Naive thymus-derived CD4-positive, alpha-beta T cell (primary cell): Measurements from ENCODE around the gene GNAT3. TPM values are rescaled to one million over a fixed set of nuclear protein-coding genes. Genes with fewer than 3 reads are reported as not detected.
A peak's percentile ranks its signal among the peaks of the same experiment; 100 is the strongest.

Experiments
- ATAC-seq: fragments of 150-1000 bp; cut with Tn5 transposase; 2 replicates; pipeline ENCODE4 v1.10.0; 2021; ENCODE audit warnings: mild to moderate bottlenecking, moderate library complexity
- CTCF ChIA-PET: fragments of 350-600 bp; sonication (Branson Sonifier 250); formaldehyde crosslinking; loops from one replicate; lab custom pipeline; 2021; ENCODE audit warnings: antibody characterized with exemption; lab: Charles Lee
- POLR2A ChIA-PET: fragments of 350-600 bp; sonication (Branson Sonifier 250); formaldehyde crosslinking; loops from one replicate; lab custom pipeline; 2021; ENCODE audit warnings: antibody characterized with exemption, inconsistent platforms; lab: Charles Lee
- DNase-seq, 9 donors: peaks; one replicate each; pipeline versions ENCODE4 v3.0.0 to v3.0.0-alpha.2; 2020 to 2022; ENCODE audit warnings: mixed read lengths in 1 of 9
- H3K27ac ChIP-seq: one replicate; pipeline ENCODE4 v1.7.0; 2013; ENCODE audit warnings: mild to moderate bottlenecking, low read depth, low read length, moderate library complexity
- H3K27me3 ChIP-seq, 2 donors: one replicate each; pipeline ENCODE4 v1.7.0; 2013; ENCODE audit warnings: low read length in 2 of 2, mild to moderate bottlenecking in 2 of 2, moderate library complexity in 2 of 2; ENCODE audit not compliant: control insufficient read depth in 2 of 2, insufficient read depth in 2 of 2
- H3K36me3 ChIP-seq, 3 experiments: 1 replicate in 2 of 3; 2 replicates in 1 of 3; pipeline ENCODE4 v1.7.0; 2013; ENCODE audit warnings: low read length in 3 of 3, mild to moderate bottlenecking in 3 of 3, moderate library complexity in 1 of 3; ENCODE audit not compliant: insufficient read depth in 3 of 3, control insufficient read depth in 2 of 3
- H3K4me1 ChIP-seq, 2 donors: one replicate each; pipeline ENCODE4 v1.7.0; 2013; ENCODE audit warnings: low read length in 2 of 2, mild to moderate bottlenecking in 2 of 2, moderate library complexity in 1 of 2; ENCODE audit not compliant: control insufficient read depth in 2 of 2, insufficient read depth in 2 of 2
- H3K4me3 ChIP-seq: 2 replicates; pipeline ENCODE4 v1.7.0; 2013; ENCODE audit warnings: mild to moderate bottlenecking, low read length
- H3K9me3 ChIP-seq, 3 experiments: 1 replicate in 2 of 3; 2 replicates in 1 of 3; pipeline ENCODE4 v1.7.0; 2013; ENCODE audit warnings: low read length in 3 of 3; ENCODE audit not compliant: control insufficient read depth in 2 of 3
- H3K27ac Mint-ChIP-seq, 9 donors: one replicate each; pipeline ENCODE4 v1.8.0; 2020 to 2022; ENCODE audit warnings: mixed read lengths in 9 of 9, mild to moderate bottlenecking in 8 of 9, moderate library complexity in 5 of 9, inconsistent platforms in 2 of 9
- H3K27me3 Mint-ChIP-seq, 5 donors: one replicate each; pipeline ENCODE4 v1.8.0; 2021 to 2022; ENCODE audit warnings: mixed read lengths in 5 of 5, mild to moderate bottlenecking in 1 of 5
- H3K36me3 Mint-ChIP-seq, 5 donors: one replicate each; pipeline ENCODE4 v1.8.0; 2020 to 2022; ENCODE audit warnings: mixed read lengths in 5 of 5, mild to moderate bottlenecking in 3 of 5, inconsistent platforms in 1 of 5
- H3K4me1 Mint-ChIP-seq, 7 donors: one replicate each; pipeline ENCODE4 v1.8.0; 2020 to 2022; ENCODE audit warnings: mixed read lengths in 7 of 7, mild to moderate bottlenecking in 3 of 7, inconsistent platforms in 1 of 7
- H3K4me3 Mint-ChIP-seq, 10 donors: one replicate each; pipeline ENCODE4 v1.8.0; 2020 to 2022; ENCODE audit warnings: mild to moderate bottlenecking in 10 of 10, mixed read lengths in 10 of 10, moderate library complexity in 6 of 10, inconsistent platforms in 2 of 10
- H3K9me3 Mint-ChIP-seq, 11 donors: one replicate each; pipeline ENCODE4 v1.8.0; 2020 to 2022; ENCODE audit warnings: mixed read lengths in 11 of 11, mild to moderate bottlenecking in 4 of 11, inconsistent platforms in 1 of 11, moderate library complexity in 1 of 11
- intact Hi-C, 2 donors: fragments of 100-400 bp; cut with micrococcal nuclease; formaldehyde crosslinking; loops; one replicate each; pipeline ENCODE4 v1.15.1; 2023
- polyA plus RNA-seq, 2 donors: library from polyadenylated mRNA; unstranded; fragments of 300-500 nt; fragmentation: Illumina TruSeq; gene quantifications; one replicate each; pipeline ENCODE4 v1.2.3, GENCODE V29; 2021
- total RNA-seq, 6 experiments: library from RNA in 5 of 6; stranded (reverse) in 5 of 6; gene quantifications; 1 replicate in 5 of 6; 2 replicates in 1 of 6; pipeline ENCODE4 v1.2.3 and lab custom pipeline; 2021 to 2026

The GNAT3 gene
- total and polyA plus RNA-seq, 7 experiments from 2014 or later: not detected

DNA sequence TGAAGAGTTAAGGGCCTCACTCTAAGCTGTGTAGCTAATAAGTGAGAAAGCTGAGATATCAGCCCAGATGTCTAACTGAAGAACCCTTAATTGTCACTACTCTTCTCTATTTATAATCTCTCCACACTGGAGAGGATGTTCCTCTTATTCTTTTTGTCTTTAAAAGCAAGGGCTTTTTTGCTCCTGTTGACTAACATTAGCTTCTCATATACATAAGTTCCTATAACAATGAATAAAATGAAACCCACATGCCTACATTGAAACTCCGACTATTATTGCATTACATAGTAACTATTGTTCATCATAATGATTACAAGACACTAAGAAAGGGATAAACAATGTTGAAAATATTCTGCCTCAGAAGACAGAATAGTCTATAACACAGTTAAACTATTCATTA, 67.1 kb downstream of the GNAT3 start:
- Mint-ChIP-seq H3K9me3 (peaks cover 0 to 4% (median 0%) of the 10 kb centered on the region in 11 donors), H3K4me3 (no peak overlapping the region), H3K4me1 (peaks cover 0 to 1% (median 0%) of the 10 kb centered on the region in 7 donors), H3K27me3 (peaks cover 0 to 5% (median 0%) of the 10 kb centered on the region in 5 donors), H3K36me3 (peaks cover 0 to 3% (median 0%) of the 10 kb centered on the region in 5 donors), H3K27ac (no peak overlapping the region)
- DNase-seq (no peak), ATAC-seq (no peak)
- Histone ChIP-seq H3K9me3 (no peaks in the 10 kb centered on the region), H3K27ac (no peak overlapping the region), H3K4me1 (no peaks in the 10 kb centered on the region), H3K4me3 (no peak overlapping the region), H3K36me3 (no peaks in the 10 kb centered on the region), H3K27me3 (no peaks in the 10 kb centered on the region)
- intact Hi-C loops: no loop called here
- ChIA-PET CTCF (no interaction called here), POLR2A (no interaction called here)

- DNase-seq (no peak), ATAC-seq (peak; percentile 63)
- no peak overlapping the region for H3K27ac ChIP-seq
- H3K27me3 Mint-ChIP-seq: peaks cover 0 to 5% (median 0%) of the 10 kb centered on the region in 5 donors
- no peak overlapping the region for H3K27ac Mint-ChIP-seq
- peaks cover 0 to 4% (median 0%) of the 10 kb centered on the region in 11 donors for H3K9me3 Mint-ChIP-seq
- no peaks in the 10 kb centered on the region for H3K36me3 ChIP-seq
- H3K4me3 Mint-ChIP-seq: no peak overlapping the region
- ChIA-PET CTCF (no interaction called here), POLR2A (no interaction called here)
- H3K36me3 Mint-ChIP-seq: peaks cover 0 to 3% (median 0%) of the 10 kb centered on the region in 5 donors
- intact Hi-C loops: no loop called here
- no peak overlapping the region for H3K4me3 ChIP-seq
- H3K4me1 ChIP-seq: no peaks in the 10 kb centered on the region
- H3K27me3 ChIP-seq: no peaks in the 10 kb centered on the region
- H3K4me1 Mint-ChIP-seq: peaks cover 0 to 2% (median 0%) of the 10 kb centered on the region in 7 donors
- no peaks in the 10 kb centered on the region for H3K9me3 ChIP-seq
Observed at GRCh38 chr7:80443325-80443724, 68.5 kb downstream of the GNAT3 start.

DNA sequence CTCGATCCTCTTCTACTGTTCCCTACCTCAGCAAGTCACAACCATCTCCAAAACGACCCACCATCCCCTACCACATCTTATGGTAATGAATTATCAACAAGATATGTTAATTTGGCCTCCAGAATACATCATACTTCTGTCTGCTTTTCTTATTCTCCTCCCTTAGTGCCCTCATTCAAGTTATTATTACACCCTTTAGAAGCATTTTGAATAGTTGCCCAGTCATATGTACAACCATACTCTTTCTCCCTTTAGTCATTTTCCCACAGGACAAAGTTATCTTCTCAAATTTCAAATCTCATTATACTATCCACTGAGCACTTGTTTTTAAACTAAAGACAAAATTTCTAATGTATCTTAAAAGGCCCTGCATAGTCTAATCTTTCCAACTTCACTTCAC, 71.0 kb downstream of the GNAT3 start:
- ATAC-seq (no peak), DNase-seq (no peak)
- Mint-ChIP-seq H3K36me3 (peaks cover 0 to 3% (median 0%) of the 10 kb centered on the region in 5 donors), H3K27ac (no peak overlapping the region), H3K4me1 (peaks cover 0 to 2% (median 0%) of the 10 kb centered on the region in 7 donors), H3K27me3 (peaks cover 0 to 5% (median 0%) of the 10 kb centered on the region in 5 donors), H3K9me3 (peaks cover 0 to 4% (median 0%) of the 10 kb centered on the region in 11 donors), H3K4me3 (no peak overlapping the region)
- Histone ChIP-seq H3K27ac (no peak overlapping the region), H3K27me3 (no peaks in the 10 kb centered on the region), H3K36me3 (no peaks in the 10 kb centered on the region), H3K4me3 (no peak overlapping the region), H3K9me3 (no peaks in the 10 kb centered on the region), H3K4me1 (no peaks in the 10 kb centered on the region)
- POLR2A ChIA-PET: no interaction called here
- intact Hi-C loops: no loop called here
- CTCF ChIA-PET: no interaction called here

DNA sequence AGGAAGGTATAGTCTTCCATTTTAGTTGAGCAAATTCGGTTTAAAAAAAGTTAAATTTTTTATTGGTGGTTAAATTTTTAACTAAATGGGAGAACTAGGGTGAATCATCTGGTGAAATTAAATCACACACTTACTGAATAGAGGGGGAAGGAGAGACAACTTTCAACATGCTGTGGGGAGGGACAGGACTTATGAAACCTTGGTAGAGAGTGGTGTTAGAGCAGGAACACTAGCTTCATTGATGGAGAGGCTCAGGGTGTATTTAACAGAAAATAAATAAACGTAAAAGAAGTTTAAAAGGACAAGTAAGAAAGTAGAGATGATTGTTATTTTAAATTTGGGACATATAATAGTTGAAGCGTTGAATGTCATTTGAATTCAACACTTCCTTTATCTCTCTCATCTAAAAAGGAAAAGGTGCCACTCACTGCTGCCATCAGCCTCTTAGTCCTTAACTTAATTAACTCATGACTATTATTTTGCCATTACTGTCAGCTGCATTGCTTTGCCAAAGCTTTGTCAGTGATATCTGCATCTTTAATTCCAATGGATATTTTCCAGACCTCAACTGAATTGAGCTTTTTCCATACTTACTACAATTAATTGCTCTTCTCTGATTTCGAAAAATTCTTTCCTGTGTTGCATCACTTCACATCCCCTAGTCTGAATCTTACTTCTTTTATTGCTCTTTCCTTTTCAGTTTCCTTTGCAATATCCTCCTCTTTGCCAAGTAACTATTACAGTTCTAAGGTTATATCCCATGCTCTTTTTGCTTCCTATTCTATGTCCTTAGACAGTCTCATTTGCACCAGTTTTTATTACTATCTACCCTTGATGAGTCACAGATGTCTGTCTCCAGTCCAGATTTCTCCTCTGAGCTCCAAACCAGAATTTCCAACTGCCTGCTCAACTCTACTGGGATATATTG, 71.7 kb downstream of the GNAT3 start:
- DNase-seq: no peak
- Mint-ChIP-seq H3K27me3 (peaks cover 0 to 5% (median 0%) of the 10 kb centered on the region in 5 donors), H3K36me3 (peaks cover 0 to 3% (median 0%) of the 10 kb centered on the region in 5 donors), H3K4me1 (peaks cover 0 to 2% (median 0%) of the 10 kb centered on the region in 7 donors), H3K4me3 (no peak overlapping the region), H3K27ac (no peak overlapping the region), H3K9me3 (peaks cover 0 to 4% (median 0%) of the 10 kb centered on the region in 11 donors)
- ChIA-PET POLR2A (no interaction called here), CTCF (no interaction called here)
- Histone ChIP-seq H3K27me3 (no peaks in the 10 kb centered on the region), H3K9me3 (no peaks in the 10 kb centered on the region), H3K4me1 (no peaks in the 10 kb centered on the region), H3K27ac (no peak overlapping the region), H3K36me3 (no peaks in the 10 kb centered on the region), H3K4me3 (no peak overlapping the region)
- intact Hi-C loops: no loop called here
- no peak for ATAC-seq

DNA sequence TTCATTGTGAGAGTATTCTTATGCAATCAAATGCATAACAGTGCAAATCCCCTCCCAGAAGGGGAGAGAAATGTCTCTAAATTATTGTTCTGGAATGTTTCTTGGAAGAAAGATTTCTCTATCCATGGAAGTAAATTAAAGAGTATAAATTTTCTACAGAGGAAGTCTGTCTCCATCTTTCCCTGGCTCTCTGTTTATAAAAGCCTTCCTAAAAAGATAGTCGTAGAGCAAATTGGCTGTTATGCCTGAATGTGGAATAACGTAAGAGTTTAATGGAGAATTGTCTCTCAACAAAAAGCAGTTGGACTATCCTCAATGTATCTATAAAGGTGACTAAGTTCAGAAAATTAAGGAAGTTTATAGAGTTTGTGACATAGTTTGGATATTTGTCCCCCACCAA, 76.3 kb downstream of the GNAT3 start:
- ATAC-seq (no peak), DNase-seq (no peak)
- no peak overlapping the region for H3K27ac Mint-ChIP-seq
- no peak overlapping the region for H3K4me3 ChIP-seq
- ChIA-PET POLR2A (no interaction called here), CTCF (no interaction called here)
- H3K4me3 Mint-ChIP-seq: no peak overlapping the region
- H3K9me3 Mint-ChIP-seq: peaks cover 0 to 8% (median 2%) of the 10 kb centered on the region in 11 donors
- no peaks in the 10 kb centered on the region for H3K36me3 ChIP-seq
- H3K27me3 ChIP-seq: no peaks in the 10 kb centered on the region
- no peaks in the 10 kb centered on the region for H3K9me3 ChIP-seq
- no peaks in the 10 kb centered on the region for H3K4me1 ChIP-seq
- intact Hi-C loops: no loop called here
- H3K27me3 Mint-ChIP-seq: peaks cover 0 to 5% (median 0%) of the 10 kb centered on the region in 5 donors
- no peaks in the 10 kb centered on the region for H3K36me3 Mint-ChIP-seq
- H3K27ac ChIP-seq: no peak overlapping the region
- H3K4me1 Mint-ChIP-seq: peaks cover 0 to 2% (median 0%) of the 10 kb centered on the region in 7 donors

- H3K27me3 ChIP-seq: no peaks in the 10 kb centered on the region
- Mint-ChIP-seq H3K4me3 (no peak overlapping the region), H3K4me1 (no peaks in the 10 kb centered on the region), H3K36me3 (no peaks in the 10 kb centered on the region), H3K9me3 (peaks cover 0 to 14% (median 2%) of the 10 kb centered on the region in 11 donors), H3K27me3 (peaks cover 0 to 5% (median 0%) of the 10 kb centered on the region in 5 donors), H3K27ac (no peak overlapping the region)
- no peak for DNase-seq
- H3K4me3 ChIP-seq: no peak overlapping the region
- ChIA-PET POLR2A (no interaction called here), CTCF (interaction anchor here (0.8 kb wide), 1 partner anchor 61 kb away, joined by 3 read pairs; no protein-coding TSS in a partner anchor)
- H3K27ac ChIP-seq: no peak overlapping the region
- intact Hi-C loops: no loop called here
- ATAC-seq: no peak
- no peaks in the 10 kb centered on the region for H3K9me3 ChIP-seq
- no peaks in the 10 kb centered on the region for H3K36me3 ChIP-seq
- no peaks in the 10 kb centered on the region for H3K4me1 ChIP-seq
Observed at GRCh38 chr7:80434047-80434446, 77.8 kb downstream of the GNAT3 start.
